Activated CD8-positive, alpha-beta T cell treated with anti-CD3 and anti-CD28 coated beads for 36 hours (primary cell): ENCODE results near the gene IST1. TPM values are rescaled to one million over a fixed set of nuclear protein-coding genes. Genes with fewer than 3 reads are reported as not detected.

Experiments
- ATAC-seq: fragments of 200-7000 bp; cut with Tn5 transposase; one replicate; pipeline ENCODE4 v1.10.0; 2021; ENCODE audit warnings: mild to moderate bottlenecking, moderate library complexity
- CTCF ChIA-PET: fragments of 350-600 bp; sonication (Branson Sonifier 250); formaldehyde crosslinking; loops from one replicate; lab custom pipeline; 2021; ENCODE audit warnings: antibody characterized with exemption; lab: Charles Lee
- POLR2A ChIA-PET: fragments of 350-600 bp; sonication (Branson Sonifier 250); formaldehyde crosslinking; loops from one replicate; lab custom pipeline; 2021; ENCODE audit warnings: antibody characterized with exemption; lab: Charles Lee
- DNase-seq: peaks from one replicate; pipeline ENCODE4 v3.0.0-alpha.2; 2020
- H3K27ac Mint-ChIP-seq: one replicate; pipeline ENCODE4 v1.8.0; 2021; ENCODE audit warnings: mild to moderate bottlenecking, mixed read lengths
- H3K27me3 Mint-ChIP-seq: one replicate; pipeline ENCODE4 v1.8.0; 2021; ENCODE audit warnings: mixed read lengths
- H3K36me3 Mint-ChIP-seq: one replicate; pipeline ENCODE4 v1.8.0; 2021; ENCODE audit warnings: low read depth, mixed read lengths
- H3K4me1 Mint-ChIP-seq: one replicate; pipeline ENCODE4 v1.8.0; 2021; ENCODE audit warnings: low read depth, mixed read lengths
- H3K4me3 Mint-ChIP-seq: one replicate; pipeline ENCODE4 v1.8.0; 2021; ENCODE audit warnings: mild to moderate bottlenecking, moderate library complexity, mixed read lengths
- H3K9me3 Mint-ChIP-seq: one replicate; pipeline ENCODE4 v1.8.0; 2021; ENCODE audit warnings: mixed read lengths
- intact Hi-C: fragments of 100-400 bp; cut with micrococcal nuclease; formaldehyde crosslinking; loops from one replicate; pipeline ENCODE4 v1.10.0; 2022
- total RNA-seq, 2 experiments: library from RNA; stranded (reverse); gene quantifications; one replicate each; pipeline ENCODE4 v1.2.3, GENCODE V29; 2021
- TF ChIP-seq, protein P1 (sequence below): fragments of 200-600 bp; IDR thresholded peaks from one replicate; pipeline ENCODE4 v1.8.0; 2022; ENCODE audit warnings: antibody characterized with exemption, mild to moderate bottlenecking

IST1 gene
- total RNA-seq, 2 experiments from 2014 or later = 157 to 175 TPM

DNA sequence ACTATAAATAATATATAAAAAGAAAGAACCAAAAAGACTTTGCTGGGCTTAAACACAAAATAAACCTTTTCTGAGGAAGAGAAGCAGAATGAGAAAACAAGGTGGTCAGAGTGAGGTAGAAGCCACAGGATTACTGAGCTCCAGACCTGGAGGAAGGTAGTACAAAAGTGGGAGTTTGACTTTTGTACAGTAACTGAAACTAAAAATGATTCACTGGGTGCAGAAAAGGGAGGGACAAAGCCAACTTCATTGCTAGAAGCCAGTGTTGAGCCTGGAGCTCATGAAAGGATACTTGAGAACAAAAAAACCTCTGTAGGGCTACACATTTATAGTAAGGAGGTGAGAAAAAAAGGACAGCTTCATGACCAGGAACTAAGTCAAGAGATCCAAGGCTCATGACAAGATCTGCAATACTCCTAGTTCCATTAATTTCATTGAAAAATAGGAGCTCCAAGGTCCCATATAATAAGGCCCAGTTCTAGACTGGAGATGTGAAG is 59.4 kb downstream of the IST1 start:
- no peak for DNase-seq
- TF ChIP-seq, protein P1, sequence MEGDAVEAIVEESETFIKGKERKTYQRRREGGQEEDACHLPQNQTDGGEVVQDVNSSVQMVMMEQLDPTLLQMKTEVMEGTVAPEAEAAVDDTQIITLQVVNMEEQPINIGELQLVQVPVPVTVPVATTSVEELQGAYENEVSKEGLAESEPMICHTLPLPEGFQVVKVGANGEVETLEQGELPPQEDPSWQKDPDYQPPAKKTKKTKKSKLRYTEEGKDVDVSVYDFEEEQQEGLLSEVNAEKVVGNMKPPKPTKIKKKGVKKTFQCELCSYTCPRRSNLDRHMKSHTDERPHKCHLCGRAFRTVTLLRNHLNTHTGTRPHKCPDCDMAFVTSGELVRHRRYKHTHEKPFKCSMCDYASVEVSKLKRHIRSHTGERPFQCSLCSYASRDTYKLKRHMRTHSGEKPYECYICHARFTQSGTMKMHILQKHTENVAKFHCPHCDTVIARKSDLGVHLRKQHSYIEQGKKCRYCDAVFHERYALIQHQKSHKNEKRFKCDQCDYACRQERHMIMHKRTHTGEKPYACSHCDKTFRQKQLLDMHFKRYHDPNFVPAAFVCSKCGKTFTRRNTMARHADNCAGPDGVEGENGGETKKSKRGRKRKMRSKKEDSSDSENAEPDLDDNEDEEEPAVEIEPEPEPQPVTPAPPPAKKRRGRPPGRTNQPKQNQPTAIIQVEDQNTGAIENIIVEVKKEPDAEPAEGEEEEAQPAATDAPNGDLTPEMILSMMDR = no peak
- Mint-ChIP-seq H3K4me3 (no peak overlapping the region), H3K36me3 (no peaks in the 10 kb centered on the region), H3K27me3 (peaks cover 2% of the 10 kb centered on the region), H3K4me1 (peaks cover 10% of the 10 kb centered on the region), H3K27ac (no peak overlapping the region), H3K9me3 (no peaks in the 10 kb centered on the region)
- intact Hi-C loops = no loop called here
- peak; percentile 37 for ATAC-seq
- ChIA-PET CTCF (interaction anchor here (0.8 to 1.4 kb wide), 3 partner anchors 11 to 72 kb away, joined by 3 read pairs; no protein-coding TSS in a partner anchor), POLR2A (interaction anchor here (1.0 kb wide), 1 partner anchor 71 kb away, joined by 3 read pairs; the partner anchor contains the start of gene ZNF821)

DNA sequence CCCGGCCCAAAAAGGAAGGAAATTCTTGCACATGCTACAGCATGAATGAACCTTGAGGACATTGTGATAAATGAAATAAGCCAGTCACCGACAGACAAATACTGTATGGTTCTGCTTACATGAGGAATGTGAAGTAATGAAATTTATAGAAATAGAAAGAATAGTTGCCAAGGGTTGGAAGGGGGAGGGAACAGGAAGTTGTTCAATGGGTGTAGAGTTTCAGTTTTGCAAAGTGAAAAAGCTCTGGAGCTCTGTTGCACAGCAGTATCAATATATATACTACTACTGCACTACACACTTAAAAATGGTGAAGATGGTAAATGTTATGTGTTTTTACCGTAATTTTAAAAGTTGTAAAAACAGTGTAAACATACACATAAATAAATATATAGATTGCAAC is 61.2 kb downstream of the IST1 start:
- ChIA-PET CTCF (no interaction called here), POLR2A (no interaction called here)
- ATAC-seq = no peak
- no peak for DNase-seq
- Mint-ChIP-seq H3K4me1 (peaks cover 10% of the 10 kb centered on the region), H3K36me3 (no peaks in the 10 kb centered on the region), H3K4me3 (no peak overlapping the region), H3K9me3 (no peaks in the 10 kb centered on the region), H3K27ac (no peak overlapping the region), H3K27me3 (peaks cover 2% of the 10 kb centered on the region)
- TF ChIP-seq, protein P1 = no peak
- intact Hi-C loops = no loop called here

DNA sequence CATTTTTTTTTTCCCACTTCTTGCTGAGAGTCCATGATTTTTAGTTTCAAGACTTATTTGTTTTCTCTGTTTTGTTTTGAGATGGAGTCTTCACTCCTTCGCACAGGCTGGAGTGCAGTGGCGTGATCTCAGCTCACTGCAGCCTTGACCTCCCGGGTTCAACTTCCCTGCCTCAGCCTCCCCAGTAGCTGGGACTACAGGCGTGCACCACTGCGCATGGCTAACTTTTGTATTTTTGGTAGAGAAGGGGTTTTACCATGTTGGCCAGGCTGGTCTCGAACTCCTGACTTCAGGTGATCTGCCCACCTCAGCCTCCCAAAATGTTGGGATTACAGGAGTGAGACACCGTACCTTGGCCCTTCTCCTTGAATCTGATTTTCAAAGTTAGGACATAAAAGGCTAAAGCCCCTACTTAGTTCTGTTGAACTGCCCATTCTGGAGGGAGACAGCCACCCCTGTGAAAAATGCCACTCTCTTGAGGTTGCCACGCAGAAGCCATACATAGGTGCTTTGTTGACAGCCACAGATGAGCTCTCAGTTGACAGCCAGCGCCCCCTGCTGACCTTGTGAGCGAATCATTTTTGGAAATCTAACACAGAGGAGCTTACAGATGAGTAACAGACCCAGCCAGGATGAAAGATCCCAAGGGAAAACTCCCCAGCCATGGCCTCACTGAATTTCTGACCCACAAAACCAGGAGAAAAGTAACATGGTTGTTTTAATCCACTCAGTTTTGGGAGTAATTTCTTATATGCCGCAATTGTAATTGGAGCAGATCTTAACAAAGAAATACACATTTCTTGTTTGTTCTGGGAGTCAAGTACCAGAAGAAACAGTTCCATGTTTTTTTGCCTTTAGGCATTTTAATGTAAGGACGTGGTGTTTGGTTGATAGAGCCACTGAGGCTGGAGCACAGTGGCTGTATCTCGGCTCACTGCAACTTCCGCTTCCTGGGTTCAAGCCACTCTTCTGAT is 66.0 kb downstream of the IST1 start:
- TF ChIP-seq, protein P1 = peak; percentile 90
- ATAC-seq (peak; percentile 97), DNase-seq (peak; percentile 92)
- intact Hi-C loops = loop anchor here (10.0 kb wide), 1 partner anchor 237 kb away; the partner anchor contains the start of gene PHLPP2
- no peaks in the 10 kb centered on the region for H3K27me3 Mint-ChIP-seq
- no peaks in the 10 kb centered on the region for H3K36me3 Mint-ChIP-seq
- ChIA-PET CTCF (interaction anchor here (0.6 to 3.2 kb wide), 80 partner anchors 10 to 421 kb away, joined by 3 to 27 read pairs (median 4); partner anchors contain the start of genes AP1G1, ATXN1L, PKD1L3 and ZNF821), POLR2A (interaction anchor here (0.5 kb wide), 1 partner anchor 116 kb away, joined by 3 read pairs; no protein-coding TSS in a partner anchor)
- no peak overlapping the region for H3K27ac Mint-ChIP-seq
- H3K4me3 Mint-ChIP-seq = no peak overlapping the region
- no peaks in the 10 kb centered on the region for H3K9me3 Mint-ChIP-seq
- H3K4me1 Mint-ChIP-seq = peaks cover 3% of the 10 kb centered on the region

DNA sequence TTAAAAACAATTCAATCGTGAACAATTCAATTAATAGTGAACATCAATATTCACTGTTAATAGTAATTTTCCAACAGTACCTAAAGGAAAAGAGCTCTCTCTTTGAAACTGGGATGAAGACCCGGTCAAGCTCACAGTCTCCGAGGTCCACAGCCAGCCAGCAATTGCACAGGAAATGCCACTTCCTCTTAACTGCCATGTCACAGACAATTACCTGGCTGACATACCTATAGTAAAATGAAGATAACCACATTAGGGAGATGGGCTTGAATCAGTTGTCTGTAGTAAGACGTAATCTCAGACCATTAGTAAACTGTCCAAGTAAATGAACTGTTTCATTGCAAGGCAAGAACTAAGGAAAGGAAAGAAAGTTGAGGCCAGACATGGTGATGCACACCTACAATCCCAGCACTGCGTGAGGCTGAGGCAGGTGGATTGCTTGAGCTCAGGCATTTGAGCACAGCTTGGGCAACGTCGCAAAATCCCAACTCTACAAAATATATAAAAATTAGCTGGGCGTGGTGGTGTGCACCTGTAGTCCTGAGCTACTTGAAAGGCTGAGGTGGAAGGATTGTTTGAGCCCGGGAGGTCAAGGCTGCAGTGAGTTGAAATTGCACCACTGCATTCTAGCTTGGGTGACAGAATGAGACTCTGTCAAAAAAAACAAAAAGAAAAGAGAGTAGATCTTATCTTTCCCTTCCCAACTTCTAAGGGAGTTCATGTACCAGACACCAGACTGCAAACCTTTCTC is 68.0 kb downstream of the IST1 start:
- H3K27me3 Mint-ChIP-seq = no peaks in the 10 kb centered on the region
- no peak overlapping the region for H3K27ac Mint-ChIP-seq
- H3K4me1 Mint-ChIP-seq = no peaks in the 10 kb centered on the region
- no peaks in the 10 kb centered on the region for H3K9me3 Mint-ChIP-seq
- no peaks in the 10 kb centered on the region for H3K36me3 Mint-ChIP-seq
- TF ChIP-seq, protein P1 = no peak
- no peak overlapping the region for H3K4me3 Mint-ChIP-seq
- ATAC-seq (no peak), DNase-seq (no peak)
- intact Hi-C loops = loop anchor here (10.0 kb wide), 1 partner anchor 238 kb away; the partner anchor contains the start of gene PHLPP2
- ChIA-PET CTCF (interaction anchor here (2.9 to 3.2 kb wide), 2 partner anchors 9 to 352 kb away, joined by 13 to 27 read pairs; no protein-coding TSS in a partner anchor), POLR2A (no interaction called here)
